ENCODE results near the gene FLNB.

DNA sequence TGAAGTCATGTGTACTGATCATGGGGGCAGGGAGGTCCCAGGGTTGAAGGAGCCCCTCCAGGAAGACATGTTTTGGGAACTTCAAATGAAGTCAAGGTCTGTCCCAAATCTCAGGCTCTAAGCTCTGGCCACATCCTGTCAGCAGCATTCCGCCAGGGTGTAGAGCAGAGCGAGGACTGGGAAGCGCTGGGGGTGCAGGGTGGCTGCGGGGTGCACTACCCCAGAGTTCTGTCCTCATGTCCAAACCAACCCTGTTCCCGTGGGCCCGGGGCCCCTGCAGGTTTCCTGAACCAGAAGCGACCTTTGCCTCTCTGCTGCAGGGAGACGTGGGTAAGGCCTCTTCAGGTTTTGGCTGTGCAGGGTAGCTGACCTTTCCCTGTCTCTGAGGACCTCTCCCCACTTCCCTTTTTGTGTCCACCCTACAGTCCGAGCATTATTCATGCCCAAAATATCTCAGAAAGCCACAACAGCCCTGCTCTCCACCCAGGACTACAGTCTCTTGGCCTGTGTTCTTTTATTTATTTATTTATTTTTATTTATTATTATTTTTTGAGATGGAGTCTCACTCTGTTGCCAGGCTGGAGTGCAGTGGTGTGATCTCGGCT is 26.6 kb upstream of the FLNB start:
- TF ChIP-seq, protein P1, sequence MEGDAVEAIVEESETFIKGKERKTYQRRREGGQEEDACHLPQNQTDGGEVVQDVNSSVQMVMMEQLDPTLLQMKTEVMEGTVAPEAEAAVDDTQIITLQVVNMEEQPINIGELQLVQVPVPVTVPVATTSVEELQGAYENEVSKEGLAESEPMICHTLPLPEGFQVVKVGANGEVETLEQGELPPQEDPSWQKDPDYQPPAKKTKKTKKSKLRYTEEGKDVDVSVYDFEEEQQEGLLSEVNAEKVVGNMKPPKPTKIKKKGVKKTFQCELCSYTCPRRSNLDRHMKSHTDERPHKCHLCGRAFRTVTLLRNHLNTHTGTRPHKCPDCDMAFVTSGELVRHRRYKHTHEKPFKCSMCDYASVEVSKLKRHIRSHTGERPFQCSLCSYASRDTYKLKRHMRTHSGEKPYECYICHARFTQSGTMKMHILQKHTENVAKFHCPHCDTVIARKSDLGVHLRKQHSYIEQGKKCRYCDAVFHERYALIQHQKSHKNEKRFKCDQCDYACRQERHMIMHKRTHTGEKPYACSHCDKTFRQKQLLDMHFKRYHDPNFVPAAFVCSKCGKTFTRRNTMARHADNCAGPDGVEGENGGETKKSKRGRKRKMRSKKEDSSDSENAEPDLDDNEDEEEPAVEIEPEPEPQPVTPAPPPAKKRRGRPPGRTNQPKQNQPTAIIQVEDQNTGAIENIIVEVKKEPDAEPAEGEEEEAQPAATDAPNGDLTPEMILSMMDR (IDR thresholded peaks at IDR 0.05) = no peak
- no peak for TF ChIP-seq FOXP1 (CRISPR knock-in tag; IDR thresholded peaks at IDR 0.05; ENCODE audit: borderline replicate concordance)
- TF ChIP-seq, protein P2, sequence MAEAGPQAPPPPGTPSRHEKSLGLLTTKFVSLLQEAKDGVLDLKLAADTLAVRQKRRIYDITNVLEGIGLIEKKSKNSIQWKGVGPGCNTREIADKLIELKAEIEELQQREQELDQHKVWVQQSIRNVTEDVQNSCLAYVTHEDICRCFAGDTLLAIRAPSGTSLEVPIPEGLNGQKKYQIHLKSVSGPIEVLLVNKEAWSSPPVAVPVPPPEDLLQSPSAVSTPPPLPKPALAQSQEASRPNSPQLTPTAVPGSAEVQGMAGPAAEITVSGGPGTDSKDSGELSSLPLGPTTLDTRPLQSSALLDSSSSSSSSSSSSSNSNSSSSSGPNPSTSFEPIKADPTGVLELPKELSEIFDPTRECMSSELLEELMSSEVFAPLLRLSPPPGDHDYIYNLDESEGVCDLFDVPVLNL (CRISPR knock-in tag; IDR thresholded peaks at IDR 0.05; ENCODE audit: borderline replicate concordance, low read depth) = no peak
- TF ChIP-seq ZNF317 (CRISPR knock-in tag; IDR thresholded peaks at IDR 0.05; ENCODE audit: borderline replicate concordance, low read depth) = no peak
- TF ChIP-seq, protein P3, sequence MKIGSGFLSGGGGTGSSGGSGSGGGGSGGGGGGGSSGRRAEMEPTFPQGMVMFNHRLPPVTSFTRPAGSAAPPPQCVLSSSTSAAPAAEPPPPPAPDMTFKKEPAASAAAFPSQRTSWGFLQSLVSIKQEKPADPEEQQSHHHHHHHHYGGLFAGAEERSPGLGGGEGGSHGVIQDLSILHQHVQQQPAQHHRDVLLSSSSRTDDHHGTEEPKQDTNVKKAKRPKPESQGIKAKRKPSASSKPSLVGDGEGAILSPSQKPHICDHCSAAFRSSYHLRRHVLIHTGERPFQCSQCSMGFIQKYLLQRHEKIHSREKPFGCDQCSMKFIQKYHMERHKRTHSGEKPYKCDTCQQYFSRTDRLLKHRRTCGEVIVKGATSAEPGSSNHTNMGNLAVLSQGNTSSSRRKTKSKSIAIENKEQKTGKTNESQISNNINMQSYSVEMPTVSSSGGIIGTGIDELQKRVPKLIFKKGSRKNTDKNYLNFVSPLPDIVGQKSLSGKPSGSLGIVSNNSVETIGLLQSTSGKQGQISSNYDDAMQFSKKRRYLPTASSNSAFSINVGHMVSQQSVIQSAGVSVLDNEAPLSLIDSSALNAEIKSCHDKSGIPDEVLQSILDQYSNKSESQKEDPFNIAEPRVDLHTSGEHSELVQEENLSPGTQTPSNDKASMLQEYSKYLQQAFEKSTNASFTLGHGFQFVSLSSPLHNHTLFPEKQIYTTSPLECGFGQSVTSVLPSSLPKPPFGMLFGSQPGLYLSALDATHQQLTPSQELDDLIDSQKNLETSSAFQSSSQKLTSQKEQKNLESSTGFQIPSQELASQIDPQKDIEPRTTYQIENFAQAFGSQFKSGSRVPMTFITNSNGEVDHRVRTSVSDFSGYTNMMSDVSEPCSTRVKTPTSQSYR (CRISPR knock-in tag; IDR thresholded peaks at IDR 0.05) = no peak
- no peak for TF ChIP-seq NR1H2 (CRISPR knock-in tag; IDR thresholded peaks at IDR 0.05)
- no peak for TF ChIP-seq ZNF232 (CRISPR knock-in tag; IDR thresholded peaks at IDR 0.05)
